Breast epithelium (tissue), 3 donors: ENCODE data around the gene FGGY.

Source experiments
- CTCF ChIP-seq, 3 donors: fragments of 450-650 bp; IDR thresholded peaks; one replicate each; pipeline ENCODE4 v1.5.1; 2016 to 2017; ENCODE audit warnings: antibody characterized with exemption in 3 of 3, mild to moderate bottlenecking in 3 of 3, moderate library complexity in 3 of 3
- POLR2AphosphoS5 ChIP-seq, 3 donors: sonication (generic); formaldehyde crosslinking; IDR thresholded peaks; one replicate each; pipeline ENCODE4 v1.6.1; 2017; ENCODE audit warnings: antibody characterized with exemption in 3 of 3

GRCh38 chr1:59340411-59341307, 43.8 kb downstream of the FGGY start:
- TF ChIP-seq POLR2AphosphoS5 (IDR thresholded peaks at IDR 0.05): no peak
- no peak for TF ChIP-seq CTCF (IDR thresholded peaks at IDR 0.05)
